Trophoblast cell (in vitro differentiated cells and primary cell): ENCODE measurements around the gene DAB1.

Source experiments
- DNase-seq, 2 donors: peaks; one replicate each; pipeline ENCODE4 v3.0.0-alpha.2; 2016
- H2AFZ ChIP-seq: 2 replicates; pipeline ENCODE4 v1.6.1; 2013; ENCODE audit warnings: low read length, moderate library complexity, mild to moderate bottlenecking; ENCODE audit not compliant: insufficient read depth, poor library complexity
- H2AK5ac ChIP-seq: 2 replicates; pipeline ENCODE4 v1.6.1; 2013; ENCODE audit warnings: mild to moderate bottlenecking, low read length
- H2BK120ac ChIP-seq: 2 replicates; pipeline ENCODE4 v1.6.1; 2013; ENCODE audit warnings: low read length, mild to moderate bottlenecking, moderate library complexity; ENCODE audit not compliant: insufficient read depth, poor library complexity
- H2BK12ac ChIP-seq: 2 replicates; pipeline ENCODE4 v1.6.1; 2013; ENCODE audit warnings: mild to moderate bottlenecking, low read length, moderate library complexity
- H2BK5ac ChIP-seq: 2 replicates; pipeline ENCODE4 v1.6.1; 2013; ENCODE audit warnings: low read length, low read depth, moderate library complexity, mild to moderate bottlenecking; ENCODE audit not compliant: poor library complexity
- H3K14ac ChIP-seq: 2 replicates; pipeline ENCODE4 v1.6.1; 2013; ENCODE audit warnings: mild to moderate bottlenecking, low read length
- H3K18ac ChIP-seq: 2 replicates; pipeline ENCODE4 v1.6.1; 2013; ENCODE audit warnings: mild to moderate bottlenecking, low read length
- H3K23ac ChIP-seq: 2 replicates; pipeline ENCODE4 v1.6.1; 2013; ENCODE audit warnings: low read length
- H3K27ac ChIP-seq: 2 replicates; pipeline ENCODE4 v1.5.1; 2013; ENCODE audit warnings: low read depth, mild to moderate bottlenecking, inconsistent platforms, low read length, moderate library complexity
- H3K27me3 ChIP-seq: 2 replicates; pipeline ENCODE4 v1.6.1; 2013; ENCODE audit warnings: inconsistent platforms, mild to moderate bottlenecking, low read length, moderate library complexity; ENCODE audit not compliant: insufficient read depth
- H3K36me3 ChIP-seq, 2 experiments: 1 replicate in 1 of 2; 2 replicates in 1 of 2; pipeline ENCODE4 v1.6.1; 2013; ENCODE audit warnings: low read length in 2 of 2, mild to moderate bottlenecking in 2 of 2, moderate library complexity in 1 of 2; ENCODE audit not compliant: insufficient read depth in 2 of 2, control insufficient read depth in 1 of 2
- H3K4ac ChIP-seq: 2 replicates; pipeline ENCODE4 v1.6.1; 2013; ENCODE audit warnings: low read depth, mild to moderate bottlenecking, low read length, moderate library complexity
- H3K4me1 ChIP-seq, 2 experiments: 1 replicate in 1 of 2; 2 replicates in 1 of 2; pipeline ENCODE4 v1.6.1; 2013; ENCODE audit warnings: low read length in 2 of 2, mild to moderate bottlenecking in 2 of 2, moderate library complexity in 1 of 2; ENCODE audit not compliant: insufficient read depth in 2 of 2, control insufficient read depth in 1 of 2
- H3K4me2 ChIP-seq: 2 replicates; pipeline ENCODE4 v1.6.1; 2013; ENCODE audit warnings: inconsistent platforms, mild to moderate bottlenecking, low read length, moderate library complexity
- H3K4me3 ChIP-seq: 2 replicates; pipeline ENCODE4 v1.5.1; 2013; ENCODE audit warnings: mild to moderate bottlenecking, low read depth, low read length, inconsistent platforms
- H3K79me1 ChIP-seq: one replicate; pipeline ENCODE4 v1.6.1; 2013; ENCODE audit warnings: low read length
- H3K79me2 ChIP-seq: 2 replicates; pipeline ENCODE4 v1.6.1; 2013; ENCODE audit warnings: low read length, mild to moderate bottlenecking; ENCODE audit not compliant: control insufficient read depth, insufficient read depth, poor library complexity
- H3K9ac ChIP-seq: 2 replicates; pipeline ENCODE4 v1.6.1; 2013; ENCODE audit warnings: mild to moderate bottlenecking, low read length
- H3K9me3 ChIP-seq: 2 replicates; pipeline ENCODE4 v1.6.1; 2013; ENCODE audit warnings: low read depth, mild to moderate bottlenecking, control low read depth, inconsistent platforms, low read length; ENCODE audit not compliant: insufficient read depth
- H4K12ac ChIP-seq: 2 replicates; pipeline ENCODE4 v1.6.1; 2013; ENCODE audit warnings: low read depth, mild to moderate bottlenecking, low read length, moderate library complexity
- H4K8ac ChIP-seq: 2 replicates; pipeline ENCODE4 v1.6.1; 2013; ENCODE audit warnings: low read depth, mild to moderate bottlenecking, low read length, moderate library complexity
- H4K91ac ChIP-seq: one replicate; pipeline ENCODE4 v1.6.1; 2013; ENCODE audit warnings: low read depth, mild to moderate bottlenecking, low read length, moderate library complexity
- WGBS: extraction: QIAGEN DNeasy Blood & Tissue Kit; methylation state at CpG from one replicate; pipeline ENCODE4 v1.1.7; 2013; ENCODE audit warnings: missing lambda C conversion rate; ENCODE audit not compliant: insufficient read length, insufficient coverage; ENCODE audit errors: extremely low coverage; 5-methylcytosine and 5-hydroxymethylcytosine counted together

DAB1 gene

DNA sequence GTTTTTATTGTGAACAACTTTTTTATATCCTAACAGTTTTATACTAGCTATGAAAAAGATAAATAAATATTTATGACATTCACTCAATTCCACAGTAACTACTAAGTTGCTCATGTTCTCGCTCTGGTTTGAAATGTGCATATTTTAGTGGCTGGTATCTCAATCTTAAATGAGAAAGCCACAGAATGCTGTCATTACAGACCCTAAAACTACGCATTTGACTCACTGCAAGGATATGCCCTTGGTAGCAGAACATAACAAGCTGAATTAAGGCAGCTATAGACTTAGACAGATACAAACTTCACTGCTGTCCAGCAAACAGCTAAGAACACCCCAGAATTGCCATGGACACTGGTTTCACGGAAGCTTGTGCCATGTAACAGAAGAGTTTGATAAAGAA is 19.0 kb downstream of the DAB1 start:
- H3K36me3 ChIP-seq = no peaks in the 10 kb centered on the region
- H3K79me1 ChIP-seq = no peaks in the 10 kb centered on the region
- no peak overlapping the region for H3K4me3 ChIP-seq
- no peak overlapping the region for H2AFZ ChIP-seq
- H3K4me1 ChIP-seq = no peaks in the 10 kb centered on the region
- no peaks in the 10 kb centered on the region for H3K27me3 ChIP-seq
- WGBS = no CpG with 5 or more reads among the region's 3 CpGs
- no peak overlapping the region for H2BK120ac ChIP-seq
- no peak overlapping the region for H3K4ac ChIP-seq
- DNase-seq = no peak
- no peak overlapping the region for H4K91ac ChIP-seq
- no peak overlapping the region for H4K12ac ChIP-seq
- no peak overlapping the region for H3K23ac ChIP-seq
- H3K4me2 ChIP-seq = no peak overlapping the region
- H3K79me2 ChIP-seq = no peaks in the 10 kb centered on the region
- no peak overlapping the region for H3K27ac ChIP-seq
- H2AK5ac ChIP-seq = no peak overlapping the region
- H3K9ac ChIP-seq = no peak overlapping the region
- H2BK5ac ChIP-seq = no peak overlapping the region
- H3K14ac ChIP-seq = no peak overlapping the region
- H4K8ac ChIP-seq = no peak overlapping the region
- no peak overlapping the region for H3K18ac ChIP-seq
- H3K9me3 ChIP-seq = no peaks in the 10 kb centered on the region
- no peak overlapping the region for H2BK12ac ChIP-seq

DNA sequence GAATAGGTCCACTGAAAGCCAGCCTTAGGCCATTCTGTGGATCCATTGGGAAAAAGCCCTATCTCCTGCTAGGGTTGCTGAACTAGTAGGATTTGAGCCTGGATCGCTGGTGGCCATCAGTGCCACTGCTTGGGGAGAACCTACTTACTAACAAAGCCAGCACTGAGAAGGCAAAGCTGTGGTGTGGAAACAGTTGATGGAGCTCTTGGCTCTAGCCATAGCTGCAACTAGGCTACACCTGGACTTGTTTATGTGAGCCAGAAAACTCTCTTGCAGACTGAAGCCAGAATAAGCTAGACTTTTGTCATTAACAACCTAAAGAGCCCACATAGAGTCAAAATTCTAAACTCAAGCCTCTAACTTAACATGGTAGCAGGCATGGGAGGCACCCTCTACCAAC is 20.7 kb downstream of the DAB1 start:
- Histone ChIP-seq H3K4me1 (no peaks in the 10 kb centered on the region), H3K4me2 (no peak overlapping the region), H3K79me2 (no peaks in the 10 kb centered on the region), H3K14ac (no peak overlapping the region), H3K9ac (no peak overlapping the region), H2AFZ (no peak overlapping the region), H2BK5ac (no peak overlapping the region), H3K36me3 (no peaks in the 10 kb centered on the region), H3K9me3 (no peaks in the 10 kb centered on the region), H2BK120ac (no peak overlapping the region), H3K18ac (no peak overlapping the region), H4K91ac (no peak overlapping the region), H3K4ac (no peak overlapping the region), H3K27ac (no peak overlapping the region), H2AK5ac (no peak overlapping the region), H3K4me3 (no peak overlapping the region), H3K23ac (no peak overlapping the region), H4K8ac (no peak overlapping the region), H4K12ac (no peak overlapping the region), H3K79me1 (no peaks in the 10 kb centered on the region), H3K27me3 (no peaks in the 10 kb centered on the region), H2BK12ac (no peak overlapping the region)
- no CpG with 5 or more reads among the region's 1 CpG for WGBS
- DNase-seq = no peak

- no peak overlapping the region for H4K12ac ChIP-seq
- no peak overlapping the region for H2BK120ac ChIP-seq
- peaks cover 0 to 2% of the 10 kb centered on the region in 2 experiments for H3K4me1 ChIP-seq
- H3K79me2 ChIP-seq = no peaks in the 10 kb centered on the region
- H3K27ac ChIP-seq = no peak overlapping the region
- H2AFZ ChIP-seq = no peak overlapping the region
- no peak overlapping the region for H3K4ac ChIP-seq
- H2AK5ac ChIP-seq = no peak overlapping the region
- no peak overlapping the region for H3K23ac ChIP-seq
- H2BK5ac ChIP-seq = no peak overlapping the region
- H3K79me1 ChIP-seq = peaks cover 2% of the 10 kb centered on the region
- no peaks in the 10 kb centered on the region for H3K27me3 ChIP-seq
- no peaks in the 10 kb centered on the region for H3K9me3 ChIP-seq
- no peak overlapping the region for H3K4me2 ChIP-seq
- no peak overlapping the region for H3K4me3 ChIP-seq
- no peak overlapping the region for H3K14ac ChIP-seq
- H3K18ac ChIP-seq = no peak overlapping the region
- DNase-seq = no peak
- no peak overlapping the region for H3K9ac ChIP-seq
- no peak overlapping the region for H4K8ac ChIP-seq
- no peaks in the 10 kb centered on the region for H3K36me3 ChIP-seq
- H4K91ac ChIP-seq = no peak overlapping the region
- WGBS = no CpG with 5 or more reads among the region's 1 CpG
- no peak overlapping the region for H2BK12ac ChIP-seq
Measured at GRCh38 chr1:57401671-57402070, 22.2 kb downstream of the DAB1 start.

GRCh38 chr1:57400048-57400447 is 23.8 kb downstream of the DAB1 start:
- H4K8ac ChIP-seq = no peak overlapping the region
- no peak overlapping the region for H3K18ac ChIP-seq
- H3K27ac ChIP-seq = no peak overlapping the region
- no peak overlapping the region for H4K91ac ChIP-seq
- no peak overlapping the region for H3K14ac ChIP-seq
- H3K4me3 ChIP-seq = no peak overlapping the region
- H2BK12ac ChIP-seq = no peak overlapping the region
- no peaks in the 10 kb centered on the region for H3K27me3 ChIP-seq
- no peaks in the 10 kb centered on the region for H3K79me2 ChIP-seq
- no peaks in the 10 kb centered on the region for H3K36me3 ChIP-seq
- no peak overlapping the region for H3K4ac ChIP-seq
- peaks cover 2% of the 10 kb centered on the region for H3K79me1 ChIP-seq
- no peak overlapping the region for H2AK5ac ChIP-seq
- no peak overlapping the region for H2BK120ac ChIP-seq
- no peak overlapping the region for H2BK5ac ChIP-seq
- H4K12ac ChIP-seq = no peak overlapping the region
- WGBS = no CpG with 5 or more reads among the region's 5 CpGs
- H3K4me2 ChIP-seq = no peak overlapping the region
- H3K4me1 ChIP-seq = peaks cover 0 to 2% of the 10 kb centered on the region in 2 experiments
- no peaks in the 10 kb centered on the region for H3K9me3 ChIP-seq
- H2AFZ ChIP-seq = no peak overlapping the region
- no peak overlapping the region for H3K23ac ChIP-seq
- DNase-seq = no peak
- H3K9ac ChIP-seq = no peak overlapping the region
